22Rv1 (cell line): ENCODE results near the gene ESR1.

ENCODE experiments used
- CTCF ChIP-seq: fragments of 450-650 bp; IDR thresholded peaks from 2 replicates; pipeline ENCODE4 v1.5.1; 2017; ENCODE audit warnings: mild to moderate bottlenecking
- ZFX ChIP-seq: fragments of 450-650 bp; IDR thresholded peaks from 2 replicates; pipeline ENCODE4 v1.6.1; 2017; ENCODE audit warnings: antibody characterized with exemption, borderline replicate concordance

- no peak for TF ChIP-seq CTCF
- TF ChIP-seq ZFX = no peak
Observed at GRCh38 chr6:152087096-152087495, 279.6 kb downstream of the ESR1 start.
